Keratinocyte (primary cell): ENCODE data around the gene C6orf47. TPM values are rescaled to one million over a fixed set of nuclear protein-coding genes. Genes with fewer than 3 reads are reported as not detected.

Source experiments
- DNase-seq: peaks from one replicate; pipeline ENCODE4 v3.0.0-alpha.2; 2011; ENCODE audit warnings: low read depth, missing footprints, low spot score
- FAIRE-seq: peaks from 2 replicates; lab custom pipeline; 2011; peaks lifted over from hg19 to GRCh38; lab: Jason Lieb, UNC
- H2AFZ ChIP-seq: 2 replicates; pipeline ENCODE4 v1.6.0; 2012; ENCODE audit warnings: low read length, control low read depth, inconsistent platforms; ENCODE audit not compliant: control insufficient read depth
- H3K27ac ChIP-seq: 2 replicates; pipeline ENCODE4 v1.5.1; 2011; ENCODE audit warnings: low read length; ENCODE audit not compliant: control insufficient read depth, insufficient read depth
- H3K27me3 ChIP-seq: 3 replicates; pipeline ENCODE4 v1.6.0; 2011; ENCODE audit warnings: low read length; ENCODE audit not compliant: control insufficient read depth, insufficient read depth; ENCODE audit errors: extremely low read depth
- H3K36me3 ChIP-seq, 2 experiments: 2 replicates in 1 of 2; 3 replicates in 1 of 2; pipeline ENCODE4 v1.5.1; 2011; ENCODE audit warnings: low read length in 2 of 2, mild to moderate bottlenecking in 1 of 2; ENCODE audit not compliant: control insufficient read depth in 2 of 2, insufficient read depth in 2 of 2; ENCODE audit errors: extremely low read depth in 1 of 2
- H3K4me1 ChIP-seq: 3 replicates; pipeline ENCODE4 v1.5.1; 2011; ENCODE audit warnings: low read length; ENCODE audit not compliant: control insufficient read depth, insufficient read depth; ENCODE audit errors: extremely low read depth
- H3K4me2 ChIP-seq: 3 replicates; pipeline ENCODE4 v1.6.0; 2011; ENCODE audit warnings: low read depth, low read length; ENCODE audit not compliant: control insufficient read depth, insufficient read depth; ENCODE audit errors: extremely low read depth
- H3K4me3 ChIP-seq, 3 experiments: fragments of 200-600 bp in 1 of 3; sonication (generic) in 1 of 3; 2 replicates in 2 of 3; 3 replicates in 1 of 3; pipeline ENCODE4 v1.5.1; 2011 to 2016; ENCODE audit warnings: low read length in 3 of 3, mild to moderate bottlenecking in 3 of 3, control low read depth in 2 of 3, inconsistent platforms in 1 of 3, low read depth in 1 of 3, mixed read lengths in 1 of 3, mixed run types in 1 of 3, moderate library complexity in 1 of 3; ENCODE audit not compliant: control insufficient read depth in 2 of 3, insufficient read depth in 2 of 3; ENCODE audit errors: extremely low read depth in 1 of 3
- H3K79me2 ChIP-seq: 2 replicates; pipeline ENCODE4 v1.6.0; 2012; ENCODE audit warnings: low read length; ENCODE audit not compliant: control insufficient read depth, insufficient read depth
- H3K9ac ChIP-seq: 3 replicates; pipeline ENCODE4 v1.6.0; 2011; ENCODE audit warnings: low read length; ENCODE audit not compliant: control insufficient read depth, insufficient read depth; ENCODE audit errors: extremely low read depth
- H3K9me1 ChIP-seq: 3 replicates; pipeline ENCODE4 v1.6.0; 2011; ENCODE audit warnings: low read length; ENCODE audit not compliant: control insufficient read depth, insufficient read depth; ENCODE audit errors: extremely low read depth
- H3K9me3 ChIP-seq: 2 replicates; pipeline ENCODE4 v1.5.1; 2012; ENCODE audit warnings: low read depth, low read length; ENCODE audit not compliant: control insufficient read depth
- H4K20me1 ChIP-seq: 3 replicates; pipeline ENCODE4 v1.6.0; 2011; ENCODE audit warnings: low read length; ENCODE audit not compliant: control insufficient read depth, insufficient read depth; ENCODE audit errors: extremely low read depth
- CTCF ChIP-seq, 3 experiments: IDR thresholded peaks in 1 of 3; conservative IDR thresholded peaks in 1 of 3; optimal IDR thresholded peaks in 1 of 3; 2 replicates in 2 of 3; 3 replicates in 1 of 3; pipeline versions ENCODE3 to v1.5.1; 2011; ENCODE audit warnings: low read length in 3 of 3, mild to moderate bottlenecking in 3 of 3, moderate library complexity in 2 of 3, control low read depth in 1 of 3, inconsistent platforms in 1 of 3; ENCODE audit not compliant: insufficient read depth in 2 of 3; ENCODE audit errors: extremely low read depth in 1 of 3
- EZH2 ChIP-seq: IDR thresholded peaks from one replicate; pipeline ENCODE4 v1.6.1; 2012; ENCODE audit warnings: inconsistent platforms, mild to moderate bottlenecking, low read length, moderate library complexity
- dilution Hi-C: fragments of 300-500 bp; cut with MboI; formaldehyde crosslinking; loops from one replicate; pipeline ENCODE4 v1.7.0; 2020; ENCODE audit warnings: low sequenced_read_pairs; ENCODE audit not compliant: extremely low pct_ligation_motif_present
- polyA plus RNA-seq, 5 experiments: library from polyadenylated mRNA; depleted of rRNA in 3 of 5; stranded (reverse) in 3 of 5; stranded (forward) in 1 of 5; unstranded in 1 of 5; fragments of >200 nt; gene quantifications; 1 replicate in 1 of 5; 2 replicates in 3 of 5; 3 replicates in 1 of 5; pipeline versions ENCODE4 v1.2.1 to v1.2.3, GENCODE V29; 2011 to 2012; ENCODE audit warnings: missing spikeins in 2 of 5, low read depth in 1 of 5, low replicate concordance in 1 of 5

C6orf47 gene
- polyA plus RNA-seq, 1 donor (not counting 4 experiments of a cell fraction or from before 2014, with no cell fraction given) = 7.9 TPM

GRCh38 chr6:31664790-31665500, 4.4 kb upstream of the C6orf47 start, which contains the start of gene GPANK1:
GPANK1 (minus strand) TSS chr6:31664997; CDS start chr6:31664478, 519 bp downstream.
- H3K27ac ChIP-seq = peak within 1 kb of the TSS; percentile 96
- FAIRE-seq = peak; percentile 76
- peaks cover 21 to 33% of the 10 kb centered on the region in 2 experiments for H3K36me3 ChIP-seq

GRCh38 chr6:31663961-31664789, 3.6 kb upstream of the C6orf47 start:
- DNase-seq (no peak), FAIRE-seq (no peak)
- H3K4me2 ChIP-seq = peak overlapping the region; percentile 71
- peaks cover 43% of the 10 kb centered on the region for H3K79me2 ChIP-seq
- TF ChIP-seq EZH2 = no peak
- TF ChIP-seq CTCF (optimal IDR thresholded peaks at IDR 0.05 in 1 of 3, IDR thresholded peaks at IDR 0.05 in 1 of 3, conservative IDR thresholded peaks at IDR 0.05 in 1 of 3; ENCODE audit: extremely low read depth in 1 of 3, insufficient read depth in 2 of 3, low read length in 3 of 3) = no peak
- H3K27me3 ChIP-seq = no peaks in the 10 kb centered on the region
- H3K9me1 ChIP-seq = no peaks in the 10 kb centered on the region
- no peaks in the 10 kb centered on the region for H4K20me1 ChIP-seq
- peaks cover 37% of the 10 kb centered on the region for H3K4me1 ChIP-seq
- H3K9ac ChIP-seq = peak overlapping the region; percentile 94
- H3K4me3 ChIP-seq = peak overlapping the region; percentile 93 to 95 (median 94)
- dilution Hi-C loops = no loop called here
- H3K9me3 ChIP-seq = no peaks in the 10 kb centered on the region
- H3K36me3 ChIP-seq = peaks cover 15 to 26% of the 10 kb centered on the region in 2 experiments
- peak overlapping the region; percentile 67 for H2AFZ ChIP-seq
- H3K27ac ChIP-seq = peak overlapping the region; percentile 96

More at GRCh38 chr6:31664790-31665500, 4.4 kb upstream of the C6orf47 start, which contains the start of gene GPANK1:
- H3K4me2 ChIP-seq = peak within 1 kb of the TSS; percentile 71
- peak within 1 kb of the TSS; percentile 86 for H2AFZ ChIP-seq
- dilution Hi-C loops = no loop called here
- H4K20me1 ChIP-seq = no peaks in the 10 kb centered on the region
- H3K9me3 ChIP-seq = no peaks in the 10 kb centered on the region
- H3K79me2 ChIP-seq = peaks cover 41% of the 10 kb centered on the region
- H3K9me1 ChIP-seq = no peaks in the 10 kb centered on the region
- TF ChIP-seq EZH2 (no peak), CTCF (optimal IDR thresholded peaks at IDR 0.05 in 1 of 3, IDR thresholded peaks at IDR 0.05 in 1 of 3, conservative IDR thresholded peaks at IDR 0.05 in 1 of 3; ENCODE audit: extremely low read depth in 1 of 3, insufficient read depth in 2 of 3, low read length in 3 of 3) (no peak)
- peaks cover 30% of the 10 kb centered on the region for H3K4me1 ChIP-seq
- H3K9ac ChIP-seq = peak within 1 kb of the TSS; percentile 94
- peak within 1 kb of the TSS; percentile 93 to 95 (median 94) for H3K4me3 ChIP-seq
- DNase-seq = peak; percentile 66
- no peaks in the 10 kb centered on the region for H3K27me3 ChIP-seq
